Measurements from ENCODE around the gene ALAS2. TPM values are rescaled to one million over a fixed set of nuclear protein-coding genes. Genes with fewer than 3 reads are reported as not detected.
"Not testable (repeated sequence)": the region's sequence is repeated elsewhere in the genome, so short reads cannot be mapped to it uniquely, and the experiment has no call there.

The ALAS2 gene
- total RNA-seq, 2 experiments from 2014 or later, result not detected

DNA sequence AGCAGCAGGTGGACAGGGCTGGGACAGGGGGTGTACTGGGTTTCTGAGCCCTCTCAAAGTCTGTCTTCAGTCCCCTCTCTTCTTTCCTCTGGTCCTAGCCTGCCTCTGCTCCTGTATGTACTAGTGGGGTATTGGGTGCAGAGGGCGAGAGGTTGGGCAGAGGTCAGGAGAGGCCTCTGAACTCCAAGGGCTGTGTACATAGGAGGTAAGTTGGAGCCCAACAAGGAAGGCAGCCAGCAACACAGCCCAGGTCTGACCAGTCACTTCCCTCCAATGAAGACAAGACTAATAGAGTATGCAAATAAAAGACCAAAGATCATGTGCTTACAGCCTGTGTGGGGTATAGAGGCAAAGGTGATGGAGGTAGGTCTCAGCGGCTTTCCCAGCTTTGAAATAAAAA is 36.7 kb downstream of the ALAS2 start, which contains the start of gene PFKFB1:
PFKFB1 (minus strand) TSS at position 90 of the 400 bp plus-strand sequence. CDS start 181 bp downstream, outside the sequence.
- no peaks in the 10 kb centered on the region for H3K36me3 Mint-ChIP-seq (ENCODE audit: low read depth)
- CTCF ChIA-PET, result no interaction called here
- DNase-seq, result no peak
- POLR2A ChIA-PET, result no interaction called here
- no peaks in the 10 kb centered on the region for H3K27me3 Mint-ChIP-seq
- H3K27ac Mint-ChIP-seq, result no peak within 1 kb of the TSS
- H3K4me1 Mint-ChIP-seq, result peaks cover under 1% of the 10 kb centered on the region
- no peaks in the 10 kb centered on the region for H3K9me3 Mint-ChIP-seq
- H3K4me3 Mint-ChIP-seq, result no peak within 1 kb of the TSS

DNA sequence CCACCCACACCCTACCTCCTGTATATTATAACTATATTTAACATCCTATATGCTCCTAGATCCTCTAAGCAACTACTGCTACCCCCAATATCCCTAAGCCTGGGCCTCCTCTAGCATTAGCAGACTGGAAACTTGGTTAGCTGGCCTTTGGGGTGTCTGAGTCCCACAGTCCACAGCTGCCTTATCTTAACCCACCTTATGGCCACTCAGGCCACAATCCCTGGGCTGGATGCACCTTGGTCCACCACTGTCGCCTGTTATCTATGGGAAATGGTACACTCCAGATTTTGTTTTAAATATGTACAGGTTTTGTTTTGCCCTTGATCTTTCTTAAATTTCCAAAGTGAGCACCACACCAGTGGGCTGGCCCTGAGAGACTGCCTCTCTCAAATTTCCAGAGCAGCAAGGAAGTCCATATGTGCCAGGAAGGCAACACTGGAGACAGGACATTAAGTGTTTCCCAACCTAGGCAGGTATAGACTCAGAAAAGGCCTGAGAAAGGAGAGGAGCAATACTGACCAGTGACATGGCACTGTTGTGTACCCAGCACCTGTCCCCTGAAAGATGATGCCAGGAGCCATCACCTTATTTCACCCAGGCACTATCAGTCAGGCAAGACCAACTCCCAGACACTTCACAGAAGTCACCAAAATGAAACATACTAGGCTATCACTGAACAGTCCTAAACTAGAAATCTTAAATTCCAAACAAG is 37.7 kb downstream of the ALAS2 start:
- DNase-seq, result no peak
- CTCF ChIA-PET, result no interaction called here
- no peaks in the 10 kb centered on the region for H3K36me3 Mint-ChIP-seq (ENCODE audit: low read depth)
- POLR2A ChIA-PET, result no interaction called here
- H3K9me3 Mint-ChIP-seq, result no peaks in the 10 kb centered on the region
- no peak overlapping the region for H3K4me3 Mint-ChIP-seq
- H3K4me1 Mint-ChIP-seq, result no peaks in the 10 kb centered on the region
- H3K27me3 Mint-ChIP-seq, result no peaks in the 10 kb centered on the region
- H3K27ac Mint-ChIP-seq, result no peak overlapping the region

DNA sequence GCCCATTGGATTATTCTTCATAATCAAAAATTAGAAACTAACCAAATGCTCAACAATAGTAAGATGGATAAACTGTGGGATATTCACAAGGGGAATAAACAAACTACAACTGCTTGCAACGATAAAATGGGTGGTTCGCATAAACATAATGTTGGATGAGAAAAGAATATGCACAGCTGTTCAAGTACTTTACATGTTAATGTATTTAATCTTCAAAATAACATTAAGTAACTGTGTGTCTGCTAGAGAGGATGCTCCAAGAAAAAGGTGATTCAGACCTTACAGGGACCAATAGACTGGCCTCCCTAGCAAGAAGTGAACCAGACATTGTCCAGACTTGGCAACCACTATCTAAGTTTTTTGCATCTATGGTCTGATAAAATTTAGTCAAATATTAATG is 39.1 kb downstream of the ALAS2 start:
- Mint-ChIP-seq H3K9me3 (no peaks in the 10 kb centered on the region), H3K36me3 (ENCODE audit: low read depth) (no peaks in the 10 kb centered on the region), H3K27me3 (no peaks in the 10 kb centered on the region), H3K4me3 (no peak overlapping the region), H3K4me1 (no peaks in the 10 kb centered on the region), H3K27ac (no peak overlapping the region)
- ChIA-PET POLR2A (no interaction called here), CTCF (no interaction called here)
- no peak for DNase-seq

GRCh38 chrX:54983306-54983705 is 47.5 kb downstream of the ALAS2 start:
- H3K27ac Mint-ChIP-seq; H3K4me1 Mint-ChIP-seq; H3K9me3 Mint-ChIP-seq; POLR2A ChIA-PET; DNase-seq; H3K36me3 Mint-ChIP-seq (ENCODE audit: low read depth); H3K27me3 Mint-ChIP-seq; H3K4me3 Mint-ChIP-seq; CTCF ChIA-PET: not testable (repeated sequence)

DNA sequence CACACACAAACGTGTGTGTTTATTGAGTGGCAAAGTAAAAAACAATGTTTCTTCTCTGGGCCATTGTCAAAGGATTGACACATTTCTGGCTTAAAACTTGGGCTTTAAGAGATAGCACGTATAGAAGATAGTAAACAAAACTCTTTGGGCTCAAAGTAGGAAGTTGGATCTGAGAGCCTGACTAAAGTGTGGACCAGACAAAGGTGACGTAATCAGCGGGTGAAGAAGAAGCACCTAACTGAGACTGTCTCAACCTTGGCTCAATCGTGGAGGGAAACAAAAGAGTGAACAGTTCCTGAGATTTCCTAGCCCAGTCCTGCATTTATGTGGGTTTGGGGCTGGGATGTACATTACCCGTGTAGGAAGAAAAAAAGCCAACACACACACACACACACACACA is 50.4 kb downstream of the ALAS2 start:
- POLR2A ChIA-PET, result no interaction called here
- DNase-seq, result no peak
- Mint-ChIP-seq H3K27ac (no peak overlapping the region), H3K36me3 (ENCODE audit: low read depth) (no peaks in the 10 kb centered on the region), H3K4me3 (no peak overlapping the region), H3K27me3 (no peaks in the 10 kb centered on the region), H3K4me1 (no peaks in the 10 kb centered on the region), H3K9me3 (no peaks in the 10 kb centered on the region)
- CTCF ChIA-PET, result no interaction called here

DNA sequence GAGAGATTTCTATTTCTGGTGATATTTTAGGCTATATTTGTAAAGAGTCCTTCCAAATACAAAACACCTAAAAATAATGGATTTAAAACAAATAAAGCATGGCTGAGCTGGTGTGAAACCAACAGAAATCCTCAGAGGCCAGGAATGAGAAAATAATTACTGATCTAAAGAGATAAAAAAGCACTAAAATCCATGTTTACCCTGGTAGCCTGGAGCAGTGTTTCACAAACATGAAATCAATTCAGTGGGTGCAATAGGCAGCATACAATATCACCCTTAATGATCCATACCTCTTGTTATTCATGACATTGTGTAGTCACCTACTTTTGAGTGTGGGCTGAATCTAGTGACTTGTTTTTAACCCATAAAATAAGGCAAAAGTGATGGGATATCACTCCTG is 51.3 kb downstream of the ALAS2 start:
- no peak for DNase-seq
- H3K4me3 Mint-ChIP-seq, result no peak overlapping the region
- H3K4me1 Mint-ChIP-seq, result no peaks in the 10 kb centered on the region
- H3K27me3 Mint-ChIP-seq, result no peaks in the 10 kb centered on the region
- H3K27ac Mint-ChIP-seq, result no peak overlapping the region
- POLR2A ChIA-PET, result no interaction called here
- no peaks in the 10 kb centered on the region for H3K36me3 Mint-ChIP-seq (ENCODE audit: low read depth)
- H3K9me3 Mint-ChIP-seq, result no peaks in the 10 kb centered on the region
- CTCF ChIA-PET, result no interaction called here

GRCh38 chrX:54978448-54978847 is 52.3 kb downstream of the ALAS2 start:
- H3K27me3 Mint-ChIP-seq, result no peaks in the 10 kb centered on the region
- no peak overlapping the region for H3K4me3 Mint-ChIP-seq
- CTCF ChIA-PET, result no interaction called here
- no peaks in the 10 kb centered on the region for H3K9me3 Mint-ChIP-seq
- H3K4me1 Mint-ChIP-seq, result no peaks in the 10 kb centered on the region
- POLR2A ChIA-PET, result no interaction called here
- H3K27ac Mint-ChIP-seq, result no peak overlapping the region
- no peak for DNase-seq
- H3K36me3 Mint-ChIP-seq (ENCODE audit: low read depth), result no peaks in the 10 kb centered on the region

DNA sequence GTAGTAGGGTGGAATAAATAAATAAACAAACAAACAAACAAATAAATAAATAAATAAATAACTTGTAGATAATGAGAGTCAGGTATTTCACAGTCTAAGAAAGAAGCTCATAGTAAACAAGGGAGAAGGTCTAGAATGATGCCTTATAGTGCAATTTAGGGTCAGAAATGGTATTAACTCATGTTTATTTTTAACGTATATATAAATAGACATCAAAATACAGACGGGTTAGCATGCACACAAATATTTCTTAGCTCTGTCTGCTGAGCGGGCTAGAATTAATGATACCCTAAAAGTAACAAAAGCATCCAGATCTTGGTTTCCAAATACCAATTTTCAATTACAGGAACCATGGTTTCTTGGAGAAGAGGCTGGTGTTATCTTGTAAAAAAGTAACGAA is 53.4 kb downstream of the ALAS2 start:
- POLR2A ChIA-PET, result no interaction called here
- DNase-seq, result no peak
- Mint-ChIP-seq H3K27ac (no peak overlapping the region), H3K4me3 (no peak overlapping the region), H3K36me3 (ENCODE audit: low read depth) (no peaks in the 10 kb centered on the region), H3K27me3 (no peaks in the 10 kb centered on the region), H3K9me3 (no peaks in the 10 kb centered on the region), H3K4me1 (no peaks in the 10 kb centered on the region)
- CTCF ChIA-PET, result no interaction called here

DNA sequence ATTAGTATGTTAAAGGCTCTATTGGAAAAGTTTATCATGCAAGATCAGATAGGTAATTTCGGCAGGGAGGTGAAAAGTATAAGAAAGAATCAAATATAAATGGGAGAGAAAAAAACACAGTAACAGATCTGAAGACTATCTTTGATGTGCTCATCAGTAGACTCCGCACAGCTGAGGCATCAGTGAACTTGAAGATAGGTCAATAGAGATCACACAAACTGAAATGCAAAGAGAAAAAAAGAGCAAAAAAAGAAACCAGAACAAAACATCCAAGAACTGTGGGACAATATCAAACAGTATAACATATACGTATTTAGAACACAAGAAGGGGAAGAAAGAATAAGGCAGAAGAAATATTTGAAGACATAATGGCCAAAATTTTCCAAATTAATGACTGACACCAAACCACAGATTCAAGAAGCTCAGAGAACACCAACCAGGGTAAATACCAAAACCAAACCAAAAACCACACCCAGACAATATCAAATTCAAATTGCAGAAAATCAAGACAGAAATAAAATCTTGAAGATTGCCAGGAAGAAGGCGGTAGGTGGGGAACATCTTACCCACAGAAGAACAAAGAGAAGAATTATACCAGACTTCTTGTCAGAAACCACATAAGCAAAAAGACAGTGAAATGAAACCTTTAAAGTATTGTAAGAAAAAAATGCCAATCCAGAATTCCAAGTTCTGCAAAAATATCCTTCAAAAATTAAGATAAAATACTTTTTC is 65.8 kb downstream of the ALAS2 start:
- Mint-ChIP-seq H3K27me3 (peaks cover 5% of the 10 kb centered on the region), H3K4me3 (no peak overlapping the region), H3K27ac (no peak overlapping the region), H3K4me1 (peaks cover 6% of the 10 kb centered on the region), H3K9me3 (no peaks in the 10 kb centered on the region), H3K36me3 (ENCODE audit: low read depth) (no peaks in the 10 kb centered on the region)
- no peak for DNase-seq
- CTCF ChIA-PET, result no interaction called here
- POLR2A ChIA-PET, result no interaction called here

- H3K4me3 Mint-ChIP-seq, result no peak overlapping the region
- CTCF ChIA-PET, result no interaction called here
- no peak for DNase-seq
- peaks cover 5% of the 10 kb centered on the region for H3K27me3 Mint-ChIP-seq
- no peaks in the 10 kb centered on the region for H3K9me3 Mint-ChIP-seq
- POLR2A ChIA-PET, result no interaction called here
- H3K4me1 Mint-ChIP-seq, result peaks cover 6% of the 10 kb centered on the region
- no peak overlapping the region for H3K27ac Mint-ChIP-seq
- H3K36me3 Mint-ChIP-seq (ENCODE audit: low read depth), result no peaks in the 10 kb centered on the region
Observed at GRCh38 chrX:54961750-54962149, 69.0 kb downstream of the ALAS2 start.

Other genes with a start within 250 kb of the ALAS2 start
- not detected for gene ITIH6, start 232.7 kb downstream of the ALAS2 start, total RNA-seq
- gene MAGED2, start 223.2 kb downstream of the ALAS2 start, total RNA-seq, result 10 to 100 TPM; 63.3 to 70.1 TPM
- gene TRO, start 110.2 kb downstream of the ALAS2 start, total RNA-seq, result 1 to 10 TPM; 1.4 to 1.5 TPM
- gene PFKFB1, start 36.8 kb downstream of the ALAS2 start, total RNA-seq, result under 1 TPM; 0.45 to 0.60 TPM
- 10 to 100 TPM; 25.5 to 26.8 TPM for gene APEX2, start 30.6 kb downstream of the ALAS2 start, total RNA-seq
- gene PAGE2B, start 44.1 kb upstream of the ALAS2 start, total RNA-seq, result 1 to 10 TPM in 1 of 2 experiments, not detected in 1; 1.0 TPM
- gene PAGE2, start 58.0 kb upstream of the ALAS2 start, total RNA-seq, result not detected
- gene PAGE5, start 189.4 kb upstream of the ALAS2 start, total RNA-seq, result not detected
- gene PAGE3, start 233.9 kb upstream of the ALAS2 start, total RNA-seq, result not detected

All from activated CD4-positive, alpha-beta memory T cell treated with anti-CD3 and anti-CD28 coated beads, Interleukin-2, amount 10 ng/mL, durations not matched to agents 7 days and 5 days (primary cell).